Prostate gland (tissue), 2 donors: ENCODE data around the gene C16orf74.

Source experiments
- POLR2A ChIP-seq: fragments of 450-650 bp; IDR thresholded peaks from one replicate; pipeline ENCODE4 v1.6.1; 2016; ENCODE audit warnings: antibody characterized with exemption, mild to moderate bottlenecking
- POLR2AphosphoS5 ChIP-seq: sonication (generic); formaldehyde crosslinking; IDR thresholded peaks from one replicate; pipeline ENCODE4 v1.6.1; 2017; ENCODE audit warnings: antibody characterized with exemption
- TF ChIP-seq, protein P1 (sequence below), 4 experiments: fragments of 200-600 bp in 2 of 4; fragments of 450-650 bp in 2 of 4; sonication (generic) in 2 of 4; IDR thresholded peaks; 1 replicate in 3 of 4; 2 replicates in 1 of 4; pipeline ENCODE4 v1.5.1; 2016 to 2019; ENCODE audit warnings: antibody characterized with exemption in 4 of 4, mild to moderate bottlenecking in 2 of 4, moderate library complexity in 2 of 4

DNA sequence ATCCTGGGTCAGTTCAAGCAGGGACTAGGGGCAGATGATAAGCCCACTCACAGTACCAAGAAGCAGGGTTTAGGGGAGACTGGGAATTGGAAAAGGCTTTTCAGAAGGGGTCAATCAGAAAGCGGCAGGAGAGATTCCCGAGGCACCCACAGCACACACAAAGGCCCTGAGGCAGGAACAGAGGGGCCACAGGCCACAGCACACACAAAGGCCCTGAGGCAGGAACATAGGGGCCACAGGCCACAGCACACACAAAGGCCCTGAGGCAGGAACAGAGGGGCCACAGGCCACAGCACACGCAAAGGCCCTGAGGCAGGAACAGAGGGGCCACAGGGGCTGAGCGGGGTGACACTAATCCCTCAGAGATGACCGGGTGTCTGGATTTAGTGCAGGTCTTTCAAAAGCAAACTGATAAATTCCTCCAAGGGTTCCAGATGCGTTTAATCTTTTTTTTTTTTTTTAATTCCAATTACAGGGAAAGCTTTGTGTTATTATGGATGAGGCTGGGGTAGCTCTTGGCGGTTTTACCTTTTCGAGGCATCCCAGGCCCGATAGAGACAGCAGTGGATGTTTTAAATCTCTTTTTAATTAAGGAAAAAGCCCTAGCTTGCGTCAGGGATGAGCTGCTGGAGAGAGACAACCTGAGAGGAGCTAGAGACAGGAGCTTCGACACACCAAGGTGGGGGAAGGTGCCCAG, 31.1 kb downstream of the C16orf74 start:
- TF ChIP-seq, protein P1, sequence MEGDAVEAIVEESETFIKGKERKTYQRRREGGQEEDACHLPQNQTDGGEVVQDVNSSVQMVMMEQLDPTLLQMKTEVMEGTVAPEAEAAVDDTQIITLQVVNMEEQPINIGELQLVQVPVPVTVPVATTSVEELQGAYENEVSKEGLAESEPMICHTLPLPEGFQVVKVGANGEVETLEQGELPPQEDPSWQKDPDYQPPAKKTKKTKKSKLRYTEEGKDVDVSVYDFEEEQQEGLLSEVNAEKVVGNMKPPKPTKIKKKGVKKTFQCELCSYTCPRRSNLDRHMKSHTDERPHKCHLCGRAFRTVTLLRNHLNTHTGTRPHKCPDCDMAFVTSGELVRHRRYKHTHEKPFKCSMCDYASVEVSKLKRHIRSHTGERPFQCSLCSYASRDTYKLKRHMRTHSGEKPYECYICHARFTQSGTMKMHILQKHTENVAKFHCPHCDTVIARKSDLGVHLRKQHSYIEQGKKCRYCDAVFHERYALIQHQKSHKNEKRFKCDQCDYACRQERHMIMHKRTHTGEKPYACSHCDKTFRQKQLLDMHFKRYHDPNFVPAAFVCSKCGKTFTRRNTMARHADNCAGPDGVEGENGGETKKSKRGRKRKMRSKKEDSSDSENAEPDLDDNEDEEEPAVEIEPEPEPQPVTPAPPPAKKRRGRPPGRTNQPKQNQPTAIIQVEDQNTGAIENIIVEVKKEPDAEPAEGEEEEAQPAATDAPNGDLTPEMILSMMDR (IDR thresholded peaks at IDR 0.05): no peak
- no peak for TF ChIP-seq POLR2A
- no peak for TF ChIP-seq POLR2AphosphoS5
